Astrocyte (in vitro differentiated cells and primary cell): ENCODE measurements around the gene ABHD16A. TPM values are rescaled to one million over a fixed set of nuclear protein-coding genes. Genes with fewer than 3 reads are reported as not detected.

Experiments used
- DNase-seq: peaks from one replicate; pipeline ENCODE4 v3.0.0-alpha.2; 2010; ENCODE audit warnings: low read depth
- FAIRE-seq: peaks from 2 replicates; lab custom pipeline; 2011; peaks lifted over from hg19 to GRCh38; lab: Jason Lieb, UNC
- H2AFZ ChIP-seq: 2 replicates; pipeline ENCODE4 v1.6.0; 2012; ENCODE audit warnings: low read depth, low read length, inconsistent platforms
- H3K27ac ChIP-seq: 2 replicates; pipeline ENCODE4 v1.5.1; 2011; ENCODE audit warnings: low read depth, low read length, inconsistent platforms
- H3K27me3 ChIP-seq: 2 replicates; pipeline ENCODE4 v1.6.0; 2011; ENCODE audit warnings: low read length, inconsistent platforms; ENCODE audit not compliant: insufficient read depth
- H3K36me3 ChIP-seq: 2 replicates; pipeline ENCODE4 v1.5.1; 2011; ENCODE audit warnings: low read length, inconsistent platforms; ENCODE audit not compliant: insufficient read depth
- H3K4me1 ChIP-seq: 2 replicates; pipeline ENCODE4 v1.5.1; 2011; ENCODE audit warnings: low read length, inconsistent platforms; ENCODE audit not compliant: insufficient read depth
- H3K4me2 ChIP-seq: 2 replicates; pipeline ENCODE4 v1.6.0; 2012; ENCODE audit warnings: low read length, inconsistent platforms
- H3K4me3 ChIP-seq: 2 replicates; pipeline ENCODE4 v1.5.1; 2011; ENCODE audit warnings: low read depth, mild to moderate bottlenecking, low read length, inconsistent platforms; ENCODE audit not compliant: insufficient read depth
- H3K79me2 ChIP-seq: 2 replicates; pipeline ENCODE4 v1.6.0; 2012; ENCODE audit warnings: mild to moderate bottlenecking, low read length, inconsistent platforms; ENCODE audit not compliant: insufficient read depth
- H3K9ac ChIP-seq: 2 replicates; pipeline ENCODE4 v1.6.0; 2012; ENCODE audit warnings: mild to moderate bottlenecking, low read length, inconsistent platforms
- H3K9me3 ChIP-seq: 2 replicates; pipeline ENCODE4 v1.5.1; 2012; ENCODE audit warnings: low read depth, mild to moderate bottlenecking, low read length, inconsistent platforms; ENCODE audit not compliant: insufficient read depth
- H4K20me1 ChIP-seq: 2 replicates; pipeline ENCODE4 v1.6.0; 2012; ENCODE audit warnings: low read length, inconsistent platforms; ENCODE audit not compliant: insufficient read depth
- H3K27ac Mint-ChIP-seq: one replicate; pipeline ENCODE4 v1.8.0; 2021; ENCODE audit warnings: mild to moderate bottlenecking, mixed read lengths; ENCODE audit not compliant: unreplicated experiment
- H3K27me3 Mint-ChIP-seq: one replicate; pipeline ENCODE4 v1.8.0; 2021; ENCODE audit warnings: low read depth, mixed read lengths; ENCODE audit not compliant: unreplicated experiment
- H3K36me3 Mint-ChIP-seq: one replicate; pipeline ENCODE4 v1.8.0; 2021; ENCODE audit warnings: low read depth, mixed read lengths; ENCODE audit not compliant: unreplicated experiment
- H3K4me1 Mint-ChIP-seq: one replicate; pipeline ENCODE4 v1.8.0; 2021; ENCODE audit warnings: low read depth, mixed read lengths; ENCODE audit not compliant: unreplicated experiment
- H3K4me3 Mint-ChIP-seq: one replicate; pipeline ENCODE4 v1.8.0; 2021; ENCODE audit warnings: mild to moderate bottlenecking, moderate library complexity, mixed read lengths; ENCODE audit not compliant: unreplicated experiment
- H3K9me3 Mint-ChIP-seq: one replicate; pipeline ENCODE4 v1.8.0; 2021; ENCODE audit warnings: mild to moderate bottlenecking, mixed read lengths; ENCODE audit not compliant: unreplicated experiment
- CTCF ChIP-seq: IDR thresholded peaks from 2 replicates; pipeline ENCODE4 v1.5.1; 2011; ENCODE audit warnings: low read depth, mild to moderate bottlenecking, inconsistent platforms, low read length, moderate library complexity; ENCODE audit not compliant: insufficient read depth
- EZH2 ChIP-seq: IDR thresholded peaks from 2 replicates; pipeline ENCODE4 v1.6.1; 2012; ENCODE audit warnings: mild to moderate bottlenecking, low read length, inconsistent platforms; ENCODE audit not compliant: insufficient read depth
- microRNA-seq: library from miRNA; unstranded; fragments of <30 nt; microRNA quantifications from one replicate; pipeline ENCODE4 v1.2.0, GENCODE V29; 2020
- total RNA-seq: library from RNA; stranded (reverse); gene quantifications from 2 replicates; pipeline ENCODE4 v1.2.1, GENCODE V29; 2021

Gene ABHD16A
- total RNA-seq, 1 donor from 2014 or later, result 38.3 TPM

- peaks cover 13% of the 10 kb centered on the region for H3K4me1 ChIP-seq
- no peak for DNase-seq
- no peak for TF ChIP-seq CTCF
- no peak for TF ChIP-seq EZH2
- no peaks in the 10 kb centered on the region for H3K79me2 ChIP-seq
- H3K9me3 ChIP-seq, result no peaks in the 10 kb centered on the region
- Mint-ChIP-seq H3K9me3 (no peaks in the 10 kb centered on the region), H3K27ac (no peak overlapping the region), H3K27me3 (no peaks in the 10 kb centered on the region), H3K36me3 (peaks cover 31% of the 10 kb centered on the region), H3K4me1 (peaks cover 3% of the 10 kb centered on the region), H3K4me3 (peak overlapping the region; percentile 20)
- H3K36me3 ChIP-seq, result peaks cover 60% of the 10 kb centered on the region
- H3K27me3 ChIP-seq, result no peaks in the 10 kb centered on the region
- H3K4me3 ChIP-seq, result no peak overlapping the region
- H4K20me1 ChIP-seq, result peaks cover 58% of the 10 kb centered on the region
- no peak overlapping the region for H2AFZ ChIP-seq
- FAIRE-seq, result no peak
- peak overlapping the region; percentile 55 for H3K27ac ChIP-seq
- peak overlapping the region; percentile 62 for H3K4me2 ChIP-seq
- H3K9ac ChIP-seq, result peak overlapping the region; percentile 57
Observed at GRCh38 chr6:31639043-31639442, 64.1 kb downstream of the ABHD16A start.

Small RNAs within 50 kb of the gene (microRNA-seq; reads per million reads assigned to microRNA genes)
- gene MIR4646, result 1.9 reads per million

Other genes starting within 250 kb of the ABHD16A start
- 4.1 and 5.8 TPM in 2 replicates for gene MICB, start 205.2 kb downstream of the ABHD16A start, total RNA-seq
- gene MCCD1, start 174.4 kb downstream of the ABHD16A start, total RNA-seq, result not detected in 2 replicates
- 284 and 294 TPM in 2 replicates for gene DDX39B, start 161.3 kb downstream of the ABHD16A start, total RNA-seq
- 2.6 and 3.4 TPM in 2 replicates for gene ATP6V1G2, start 156.7 kb downstream of the ABHD16A start, total RNA-seq
- 18.8 and 20.4 TPM in 2 replicates for gene NFKBIL1, start 155.7 kb downstream of the ABHD16A start, total RNA-seq
- gene LTA, start 131.0 kb downstream of the ABHD16A start, total RNA-seq, result not detected in 2 replicates
- 0.79 and 1.2 TPM in 2 replicates for gene TNF, start 127.8 kb downstream of the ABHD16A start, total RNA-seq
- 0.26 and 0.52 TPM in 2 replicates for gene LTB, start 120.9 kb downstream of the ABHD16A start, total RNA-seq
- gene LST1, start 117.0 kb downstream of the ABHD16A start, total RNA-seq, result not detected in 2 replicates
- gene NCR3, start 110.3 kb downstream of the ABHD16A start, total RNA-seq, result not detected in 2 replicates
- gene AIF1, start 88.1 kb downstream of the ABHD16A start, total RNA-seq, result not detected in 2 replicates
- 180 and 188 TPM in 2 replicates for gene PRRC2A, start 82.6 kb downstream of the ABHD16A start, total RNA-seq
- 233 and 247 TPM in 2 replicates for gene BAG6, start 50.7 kb downstream of the ABHD16A start, total RNA-seq
- gene APOM, start 47.4 kb downstream of the ABHD16A start, total RNA-seq, result 0.89 and 1.2 TPM in 2 replicates
- gene C6orf47, start 42.5 kb downstream of the ABHD16A start, total RNA-seq, result 14.7 and 15.5 TPM in 2 replicates
- 11.7 and 13.8 TPM in 2 replicates for gene GPANK1, start 38.3 kb downstream of the ABHD16A start, total RNA-seq
- 200 and 208 TPM in 2 replicates for gene CSNK2B, start 37.2 kb downstream of the ABHD16A start, total RNA-seq
- gene LY6G5B, start 33.3 kb downstream of the ABHD16A start, total RNA-seq, result 17.5 and 20.3 TPM in 2 replicates
- gene LY6G5C, start 22.3 kb downstream of the ABHD16A start, total RNA-seq, result 2.9 and 3.9 TPM in 2 replicates
- gene LY6G6F, start 3.5 kb upstream of the ABHD16A start, total RNA-seq, result not detected in 2 replicates
- not detected in 2 replicates for gene LY6G6D, start 12.0 kb upstream of the ABHD16A start, total RNA-seq
- 0.41 and 0.66 TPM in 2 replicates for gene LY6G6C, start 18.4 kb upstream of the ABHD16A start, total RNA-seq
- not detected in 2 replicates for gene MPIG6B, start 20.0 kb upstream of the ABHD16A start, total RNA-seq
- gene DDAH2, start 26.0 kb upstream of the ABHD16A start, total RNA-seq, result 62.5 and 72.4 TPM in 2 replicates
- 484 and 518 TPM in 2 replicates for gene CLIC1, start 33.2 kb upstream of the ABHD16A start, total RNA-seq
- gene MSH5, start 36.7 kb upstream of the ABHD16A start, total RNA-seq, result 5.7 and 6.8 TPM in 2 replicates
- 0.72 and 1.2 TPM in 2 replicates for gene SAPCD1, start 59.3 kb upstream of the ABHD16A start, total RNA-seq
- gene VWA7, start 74.0 kb upstream of the ABHD16A start, total RNA-seq, result 0.54 and 0.94 TPM in 2 replicates
- 94.8 and 96.3 TPM in 2 replicates for gene VARS1, start 92.4 kb upstream of the ABHD16A start, total RNA-seq
- gene LSM2, start 103.6 kb upstream of the ABHD16A start, total RNA-seq, result 43.8 and 44.0 TPM in 2 replicates
- 0.98 and 1.1 TPM in 2 replicates for gene HSPA1L, start 112.0 kb upstream of the ABHD16A start, total RNA-seq
- gene HSPA1A, start 112.2 kb upstream of the ABHD16A start, total RNA-seq, result 52.6 and 52.7 TPM in 2 replicates
- gene HSPA1B, start 124.4 kb upstream of the ABHD16A start, total RNA-seq, result 64.9 and 77.2 TPM in 2 replicates
- 45.0 and 47.3 TPM in 2 replicates for gene NEU1, start 159.5 kb upstream of the ABHD16A start, total RNA-seq
- 0.23 and 0.29 TPM in 2 replicates for gene SLC44A4, start 175.7 kb upstream of the ABHD16A start, total RNA-seq
- 32.6 and 35.8 TPM in 2 replicates for gene EHMT2, start 194.4 kb upstream of the ABHD16A start, total RNA-seq
- gene ZBTB12, start 198.8 kb upstream of the ABHD16A start, total RNA-seq, result 3.7 and 4.6 TPM in 2 replicates
- 0.20 and 0.43 TPM in 2 replicates for gene C2, start 224.4 kb upstream of the ABHD16A start, total RNA-seq
- gene CFB, start 242.8 kb upstream of the ABHD16A start, total RNA-seq, result 1.0 and 1.4 TPM in 2 replicates